ENCODE measurements around the gene CDS2. TPM values are rescaled to one million over a fixed set of nuclear protein-coding genes. Genes with fewer than 3 reads are reported as not detected.

CDS2 gene
- total RNA-seq, 1 experiment from 2014 or later: 26.3 TPM

DNA sequence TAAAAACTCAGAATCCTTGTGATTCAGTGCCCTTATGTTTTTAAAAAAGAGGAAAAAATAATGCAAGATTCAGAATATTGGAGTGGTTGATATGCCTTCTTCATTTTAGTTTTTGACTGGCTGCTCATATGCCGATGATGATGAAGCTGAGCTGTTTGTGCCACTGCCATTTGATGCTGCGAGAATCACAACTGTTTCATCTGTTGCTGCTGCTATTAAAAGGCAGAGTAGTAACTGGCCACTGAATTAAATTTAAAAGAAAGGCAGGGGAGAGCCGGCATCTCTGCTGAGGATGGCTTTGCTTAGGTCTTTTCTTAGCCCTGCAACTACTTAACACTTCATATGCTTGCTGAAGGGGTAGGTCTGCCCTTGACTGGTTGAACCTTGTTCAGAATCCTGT lies 33.1 kb downstream of the CDS2 start:
- CTCF ChIA-PET: no interaction called here
- POLR2A ChIA-PET: no interaction called here
- Mint-ChIP-seq H3K27ac (ENCODE audit: low read depth, unreplicated experiment) (no peak overlapping the region), H3K27me3 (ENCODE audit: insufficient read depth, unreplicated experiment) (no peaks in the 10 kb centered on the region), H3K4me1 (ENCODE audit: insufficient read depth, unreplicated experiment) (peaks cover 19% of the 10 kb centered on the region), H3K36me3 (ENCODE audit: insufficient read depth, unreplicated experiment) (no peaks in the 10 kb centered on the region), H3K4me3 (ENCODE audit: unreplicated experiment) (no peak overlapping the region), H3K9me3 (ENCODE audit: unreplicated experiment) (no peaks in the 10 kb centered on the region)
- intact Hi-C loops (cut with micrococcal nuclease): no loop called here
- TF ChIP-seq, protein P1, sequence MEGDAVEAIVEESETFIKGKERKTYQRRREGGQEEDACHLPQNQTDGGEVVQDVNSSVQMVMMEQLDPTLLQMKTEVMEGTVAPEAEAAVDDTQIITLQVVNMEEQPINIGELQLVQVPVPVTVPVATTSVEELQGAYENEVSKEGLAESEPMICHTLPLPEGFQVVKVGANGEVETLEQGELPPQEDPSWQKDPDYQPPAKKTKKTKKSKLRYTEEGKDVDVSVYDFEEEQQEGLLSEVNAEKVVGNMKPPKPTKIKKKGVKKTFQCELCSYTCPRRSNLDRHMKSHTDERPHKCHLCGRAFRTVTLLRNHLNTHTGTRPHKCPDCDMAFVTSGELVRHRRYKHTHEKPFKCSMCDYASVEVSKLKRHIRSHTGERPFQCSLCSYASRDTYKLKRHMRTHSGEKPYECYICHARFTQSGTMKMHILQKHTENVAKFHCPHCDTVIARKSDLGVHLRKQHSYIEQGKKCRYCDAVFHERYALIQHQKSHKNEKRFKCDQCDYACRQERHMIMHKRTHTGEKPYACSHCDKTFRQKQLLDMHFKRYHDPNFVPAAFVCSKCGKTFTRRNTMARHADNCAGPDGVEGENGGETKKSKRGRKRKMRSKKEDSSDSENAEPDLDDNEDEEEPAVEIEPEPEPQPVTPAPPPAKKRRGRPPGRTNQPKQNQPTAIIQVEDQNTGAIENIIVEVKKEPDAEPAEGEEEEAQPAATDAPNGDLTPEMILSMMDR (IDR thresholded peaks at IDR 0.05; ENCODE audit: unreplicated experiment): no peak
- no TSS peak for BruUV-seq (replicated peaks)
- DNase-seq (ENCODE audit: unreplicated experiment): no peak

DNA sequence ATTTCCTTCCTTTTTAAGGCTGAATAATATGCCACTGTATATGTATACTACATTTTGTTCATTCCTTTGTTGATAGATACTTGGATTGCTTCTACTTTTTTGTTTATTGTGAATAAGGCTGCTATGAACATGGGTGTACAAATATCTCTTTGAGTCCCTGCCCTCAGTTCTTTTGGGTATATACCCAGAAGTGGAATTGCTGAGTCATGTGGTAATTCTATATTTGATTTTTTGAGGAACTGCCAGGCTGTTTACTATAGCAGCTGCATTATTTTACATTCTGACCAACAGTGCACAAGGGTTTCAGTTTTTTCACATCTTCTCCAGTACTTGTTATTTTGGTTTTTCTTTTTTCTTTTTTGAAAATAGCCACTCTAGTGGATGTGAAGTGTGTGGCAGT lies 34.1 kb downstream of the CDS2 start:
- no peaks in the 10 kb centered on the region for H3K27me3 Mint-ChIP-seq (ENCODE audit: insufficient read depth, unreplicated experiment)
- H3K4me3 Mint-ChIP-seq (ENCODE audit: unreplicated experiment): no peak overlapping the region
- intact Hi-C loops (cut with micrococcal nuclease): no loop called here
- DNase-seq (ENCODE audit: unreplicated experiment): no peak
- no peaks in the 10 kb centered on the region for H3K9me3 Mint-ChIP-seq (ENCODE audit: unreplicated experiment)
- no TSS peak for BruUV-seq (replicated peaks)
- TF ChIP-seq, protein P1 (IDR thresholded peaks at IDR 0.05; ENCODE audit: unreplicated experiment): no peak
- CTCF ChIA-PET: interaction anchor here (0.8 to 1.3 kb wide), 2 partner anchors 31 to 34 kb away, joined by 3 to 4 read pairs; partner anchors contain the start of gene CDS2
- H3K4me1 Mint-ChIP-seq (ENCODE audit: insufficient read depth, unreplicated experiment): peaks cover 15% of the 10 kb centered on the region
- H3K36me3 Mint-ChIP-seq (ENCODE audit: insufficient read depth, unreplicated experiment): no peaks in the 10 kb centered on the region
- H3K27ac Mint-ChIP-seq (ENCODE audit: low read depth, unreplicated experiment): no peak overlapping the region
- POLR2A ChIA-PET: interaction anchor here (0.7 kb wide), 1 partner anchor 140 kb away, joined by 3 read pairs; no protein-coding TSS in a partner anchor

DNA sequence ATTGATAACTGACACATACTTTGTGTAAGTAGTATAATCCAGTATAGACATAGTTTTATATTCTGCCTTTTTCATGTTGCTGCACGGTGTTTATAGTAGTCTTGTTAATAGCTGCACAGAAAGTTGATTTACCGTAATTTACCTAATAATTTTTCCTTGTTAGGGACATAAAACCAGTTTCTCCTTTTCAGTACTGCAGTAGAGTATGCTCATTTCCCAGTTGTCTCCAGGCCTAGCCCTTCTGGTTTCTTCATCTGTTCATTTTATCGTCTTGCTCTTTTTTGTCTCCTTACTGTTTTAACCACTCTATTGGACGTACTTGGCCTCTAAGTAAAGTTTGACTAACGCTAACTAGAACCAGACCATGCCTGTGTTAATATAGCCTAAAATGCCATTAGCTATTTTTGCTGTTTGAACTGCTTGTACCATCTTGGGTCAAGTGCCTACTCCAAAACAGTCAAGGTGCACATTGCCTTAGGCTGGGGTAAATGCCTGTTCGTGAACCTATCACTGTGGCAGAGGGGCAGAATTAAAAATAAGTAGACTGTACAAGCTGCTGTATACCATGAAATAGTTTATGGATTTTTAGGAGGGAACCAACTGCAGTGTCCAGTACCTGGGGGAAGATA lies 34.8 kb downstream of the CDS2 start:
- intact Hi-C loops (cut with micrococcal nuclease): no loop called here
- Mint-ChIP-seq H3K4me3 (ENCODE audit: unreplicated experiment) (no peak overlapping the region), H3K27ac (ENCODE audit: low read depth, unreplicated experiment) (no peak overlapping the region), H3K27me3 (ENCODE audit: insufficient read depth, unreplicated experiment) (no peaks in the 10 kb centered on the region), H3K9me3 (ENCODE audit: unreplicated experiment) (no peaks in the 10 kb centered on the region), H3K4me1 (ENCODE audit: insufficient read depth, unreplicated experiment) (peaks cover 14% of the 10 kb centered on the region), H3K36me3 (ENCODE audit: insufficient read depth, unreplicated experiment) (no peaks in the 10 kb centered on the region)
- TF ChIP-seq, protein P1 (IDR thresholded peaks at IDR 0.05; ENCODE audit: unreplicated experiment): no peak
- no peak for DNase-seq (ENCODE audit: unreplicated experiment)
- ChIA-PET CTCF (interaction anchor here (0.5 to 1.5 kb wide), 4 partner anchors 30 to 44 kb away, joined by 3 to 4 read pairs (median 4); partner anchors contain the start of gene CDS2), POLR2A (interaction anchor here (0.7 kb wide), 1 partner anchor 140 kb away, joined by 3 read pairs; no protein-coding TSS in a partner anchor)
- BruUV-seq (replicated peaks): no TSS peak

DNA sequence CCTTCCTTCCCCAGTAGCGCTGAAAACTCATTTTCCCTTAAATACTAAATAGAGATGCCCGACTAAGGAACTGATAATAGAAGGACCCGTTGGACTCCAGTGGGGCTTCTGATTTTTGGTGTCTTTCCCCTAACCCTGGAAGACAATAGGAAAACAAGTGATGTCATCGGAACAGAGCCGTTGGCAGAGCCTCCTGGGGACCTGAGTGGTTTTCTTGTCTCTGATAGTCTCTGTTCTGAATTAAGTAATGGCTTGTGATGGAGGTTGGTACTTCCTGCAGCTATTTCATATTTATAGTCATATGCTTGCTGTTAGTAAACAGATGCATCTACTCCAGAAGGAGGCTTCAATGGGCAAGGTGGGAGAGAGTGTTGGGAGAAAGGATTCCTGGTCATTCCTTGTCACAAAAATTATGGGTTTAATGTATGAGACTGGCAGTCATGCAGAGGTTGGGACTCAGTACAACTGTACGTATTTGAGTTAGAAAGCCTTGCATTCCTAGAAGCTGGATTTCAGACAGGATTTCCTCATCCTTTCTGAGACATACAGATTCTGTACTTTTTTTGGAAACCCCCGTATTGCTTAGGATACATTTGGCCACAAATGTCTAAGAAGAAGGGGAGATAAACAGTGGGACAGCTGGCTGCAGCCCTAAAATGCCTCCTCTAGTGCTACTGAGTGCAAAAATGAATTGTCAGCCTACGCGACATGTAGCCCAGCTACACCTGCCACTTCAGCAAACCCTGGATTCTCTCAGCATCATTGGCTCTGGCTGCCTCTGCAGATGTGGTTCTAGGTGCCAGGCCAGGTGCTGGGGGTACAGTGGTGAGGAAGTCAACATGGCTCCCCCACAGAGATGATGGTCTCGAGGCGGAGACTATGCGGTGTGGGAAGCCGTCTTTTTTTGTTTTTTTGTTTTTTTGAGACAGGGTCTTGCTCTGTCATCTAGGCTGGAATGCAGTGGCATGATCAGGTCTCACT lies 38.1 kb downstream of the CDS2 start:
- Mint-ChIP-seq H3K4me1 (ENCODE audit: insufficient read depth, unreplicated experiment) (peaks cover 15% of the 10 kb centered on the region), H3K27me3 (ENCODE audit: insufficient read depth, unreplicated experiment) (no peaks in the 10 kb centered on the region), H3K4me3 (ENCODE audit: unreplicated experiment) (no peak overlapping the region), H3K27ac (ENCODE audit: low read depth, unreplicated experiment) (no peak overlapping the region), H3K9me3 (ENCODE audit: unreplicated experiment) (no peaks in the 10 kb centered on the region), H3K36me3 (ENCODE audit: insufficient read depth, unreplicated experiment) (no peaks in the 10 kb centered on the region)
- POLR2A ChIA-PET: no interaction called here
- intact Hi-C loops (cut with micrococcal nuclease): no loop called here
- TF ChIP-seq, protein P1 (IDR thresholded peaks at IDR 0.05; ENCODE audit: unreplicated experiment): no peak
- CTCF ChIA-PET: no interaction called here
- BruUV-seq (replicated peaks): no TSS peak
- no peak for DNase-seq (ENCODE audit: unreplicated experiment)

Measured in MCF 10A (cell line).